Measurements from ENCODE around the gene FNDC11. TPM values are rescaled to one million over a fixed set of nuclear protein-coding genes. Genes with fewer than 3 reads are reported as not detected.
"Not testable (repeated sequence)": the region's sequence is repeated elsewhere in the genome, so short reads cannot be mapped to it uniquely, and the experiment has no call there.

The FNDC11 gene
- total RNA-seq, 1 donor from 2014 or later, result 0.75 TPM

DNA sequence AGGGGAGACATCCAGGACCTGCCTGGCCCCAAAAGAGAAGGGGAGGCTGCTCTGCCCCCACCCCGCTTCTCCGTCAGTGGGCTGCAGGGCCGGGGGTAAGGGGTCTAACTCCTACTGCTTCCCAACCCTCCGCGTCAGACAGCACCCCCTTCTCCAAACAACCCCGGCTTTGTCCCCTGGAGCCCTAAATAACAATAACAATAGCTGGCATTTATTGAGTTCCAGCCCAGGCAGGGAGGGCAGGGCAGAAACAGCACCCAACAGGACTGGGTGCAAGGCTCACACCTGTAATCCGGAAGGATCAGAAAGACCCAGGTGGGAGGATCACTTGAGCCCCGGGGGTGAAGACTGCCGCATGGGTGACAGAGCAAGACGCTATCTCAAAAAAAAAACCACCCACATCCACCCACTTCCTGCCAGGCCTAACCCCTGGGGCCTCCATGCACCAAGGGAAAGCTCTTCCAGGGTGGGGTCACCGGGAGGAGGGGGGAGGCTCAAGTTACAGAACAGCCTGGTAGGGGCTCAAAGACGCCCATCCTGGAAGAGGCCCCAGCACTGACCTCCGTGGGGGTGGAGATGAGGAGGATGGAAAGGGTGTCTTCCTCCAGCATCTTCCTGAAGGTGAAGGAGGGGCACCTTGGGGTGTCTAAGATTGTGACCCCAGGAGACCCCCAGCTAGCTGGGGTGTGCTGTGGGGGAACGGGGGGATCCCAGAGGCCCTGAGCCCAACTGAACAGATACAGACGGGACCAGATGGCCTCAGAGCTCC, 1.3 kb upstream of the FNDC11 start:
- DNase-seq (ENCODE audit: low read depth), result no peak

DNA sequence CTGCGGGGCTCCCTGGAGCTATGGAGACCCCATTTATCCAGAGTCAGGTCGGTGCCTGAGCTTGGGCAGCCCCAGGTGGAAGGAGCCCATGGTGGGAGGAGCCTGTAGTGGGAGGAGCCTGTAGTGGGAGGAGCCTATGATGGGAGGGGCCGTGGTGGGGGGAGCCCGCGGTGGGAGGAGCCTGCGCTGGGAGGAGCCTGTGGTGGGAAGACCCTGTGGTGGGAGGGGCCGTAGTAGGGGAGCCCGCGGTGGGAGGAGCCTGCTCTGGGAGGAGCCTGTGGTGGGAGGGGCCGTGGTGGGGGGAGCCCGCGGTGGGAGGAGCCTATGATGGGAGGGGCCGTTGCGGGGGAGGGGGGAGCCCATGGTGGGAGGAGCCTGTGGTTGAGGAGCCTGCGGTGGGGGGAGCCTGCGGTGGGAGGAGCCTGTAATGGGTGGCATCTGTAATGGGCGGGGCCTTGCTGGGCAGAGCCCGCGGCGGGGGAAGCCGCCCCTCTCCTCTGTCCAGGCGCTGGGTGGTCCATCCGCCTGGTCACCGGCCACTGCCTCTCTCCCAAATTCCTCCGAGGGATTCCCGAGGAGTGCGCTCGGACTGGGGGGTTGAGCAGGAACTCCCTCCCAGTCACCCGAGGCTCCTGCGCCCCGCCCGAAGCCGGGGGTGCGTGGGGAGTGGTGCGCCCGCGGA, 567 bp upstream of the FNDC11 start:
- DNase-seq (ENCODE audit: low read depth), result peak; percentile 57

DNA sequence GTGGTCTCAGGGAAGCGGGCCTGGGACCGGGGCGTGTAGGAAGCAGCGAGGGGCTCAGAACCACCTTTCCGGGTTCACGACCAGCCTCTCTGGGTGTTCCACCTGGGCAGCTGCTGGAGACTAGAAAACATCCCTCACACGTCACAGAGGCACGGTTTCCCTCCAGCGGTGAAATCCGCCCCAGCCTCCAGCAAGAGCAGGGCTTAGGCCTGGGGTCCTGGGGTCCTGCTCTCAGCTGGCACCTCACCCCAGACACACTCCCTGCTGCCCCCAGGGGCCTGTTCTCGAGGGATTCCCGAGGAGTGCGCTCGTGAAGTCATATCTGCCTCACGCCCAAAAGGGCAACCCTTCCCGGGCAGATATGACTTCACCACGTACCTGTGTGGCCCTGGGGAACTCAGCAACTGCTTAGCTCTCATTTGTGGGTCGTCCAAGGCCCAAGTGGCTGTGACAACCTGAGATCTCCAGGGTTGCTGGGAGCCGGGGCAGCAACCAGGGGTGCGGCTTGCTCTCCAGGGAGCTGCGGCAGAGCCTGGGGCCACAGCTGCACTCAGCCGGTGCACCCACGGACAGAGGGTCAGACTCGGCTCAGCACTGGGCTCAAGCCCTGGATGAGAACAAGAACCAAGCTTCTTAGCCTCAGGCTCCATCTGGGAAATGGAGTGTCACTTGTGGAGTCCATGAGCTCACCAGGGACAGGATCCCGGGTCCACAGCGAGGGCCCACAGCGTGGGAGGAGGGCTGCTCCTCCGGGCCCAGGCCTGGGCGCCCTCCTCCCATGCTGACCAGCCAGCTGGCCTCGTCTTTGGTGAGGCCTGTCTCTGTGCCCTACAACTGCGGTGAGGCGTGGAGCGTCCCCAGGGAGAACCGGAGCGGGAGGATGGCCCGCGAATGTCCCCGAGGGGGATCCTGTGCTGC, 661 bp downstream of the FNDC11 start:
- DNase-seq (ENCODE audit: low read depth), result no peak

DNA sequence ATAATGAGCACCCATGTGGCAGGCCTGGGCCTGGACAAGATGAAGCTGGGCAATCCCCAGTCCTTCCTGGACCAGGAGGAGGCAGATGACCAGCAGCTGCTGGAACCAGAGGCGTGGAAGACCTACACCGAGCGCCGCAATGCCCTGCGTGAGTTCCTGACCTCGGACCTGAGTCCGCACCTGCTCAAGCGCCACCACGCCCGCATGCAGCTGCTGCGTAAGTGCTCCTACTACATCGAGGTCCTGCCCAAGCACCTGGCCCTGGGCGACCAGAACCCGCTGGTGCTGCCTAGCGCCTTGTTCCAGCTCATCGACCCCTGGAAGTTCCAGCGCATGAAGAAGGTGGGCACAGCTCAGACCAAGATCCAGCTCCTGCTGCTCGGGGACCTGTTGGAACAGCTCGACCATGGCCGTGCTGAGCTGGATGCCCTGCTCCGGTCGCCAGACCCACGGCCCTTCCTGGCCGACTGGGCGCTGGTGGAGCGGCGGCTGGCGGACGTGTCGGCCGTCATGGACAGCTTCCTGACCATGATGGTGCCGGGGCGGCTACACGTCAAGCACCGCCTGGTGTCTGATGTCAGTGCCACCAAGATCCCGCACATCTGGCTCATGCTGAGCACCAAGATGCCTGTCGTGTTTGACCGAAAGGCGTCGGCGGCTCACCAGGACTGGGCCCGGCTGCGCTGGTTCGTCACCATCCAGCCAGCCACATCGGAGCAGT, 1.9 kb downstream of the FNDC11 start:
- no peak for DNase-seq (ENCODE audit: low read depth)

DNA sequence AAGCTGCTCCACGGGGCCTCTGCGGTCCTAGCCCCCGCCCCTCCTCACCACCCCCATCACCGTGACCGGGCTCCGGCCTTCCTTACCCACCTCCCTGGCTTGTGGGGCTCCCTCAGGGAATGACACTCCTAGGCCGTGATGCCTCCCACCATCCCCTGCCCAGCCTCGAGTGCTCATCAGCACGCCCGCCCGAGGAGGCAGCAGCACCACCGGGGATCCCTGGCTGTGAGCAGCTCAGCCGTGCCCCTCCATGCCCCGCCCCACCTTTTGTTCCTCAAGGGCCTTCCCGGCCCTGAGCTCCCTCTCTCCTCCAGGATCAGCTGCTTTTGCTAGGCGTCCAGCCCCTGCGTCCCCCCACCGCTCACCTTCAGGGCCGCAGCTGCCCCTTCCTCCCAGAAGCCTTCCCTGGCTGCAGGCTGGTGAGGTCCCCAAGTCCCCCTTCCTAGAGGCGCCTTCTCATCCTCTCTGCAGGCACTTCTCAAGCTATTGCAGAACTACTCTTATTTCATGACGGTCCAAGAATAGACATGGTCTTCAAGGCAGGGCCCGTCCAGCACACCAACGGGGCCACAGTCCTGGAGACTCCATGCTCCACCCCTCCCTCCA, 3.0 kb downstream of the FNDC11 start:
- no peak for DNase-seq (ENCODE audit: low read depth)

DNA sequence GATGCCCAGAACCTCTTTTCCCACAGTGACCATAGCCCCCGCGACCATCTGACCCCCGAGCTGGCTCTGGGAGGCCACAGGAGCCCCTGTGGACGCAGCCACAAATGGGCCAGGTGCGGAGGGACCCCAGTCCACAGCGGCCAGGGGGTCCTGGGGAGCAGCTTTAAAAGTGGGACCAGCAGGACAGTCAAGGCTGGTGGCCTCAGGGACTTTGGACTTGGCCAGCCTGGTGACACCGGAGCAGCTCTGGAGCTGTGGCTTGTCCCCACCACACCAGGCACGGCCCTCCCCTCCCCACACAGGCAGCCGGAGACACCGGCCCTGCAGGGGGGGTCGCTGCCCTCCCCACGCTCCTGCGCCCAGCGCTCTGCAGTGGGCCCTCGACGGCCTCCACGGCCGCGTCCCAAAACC, 3.5 kb downstream of the FNDC11 start:
- no peak for DNase-seq (ENCODE audit: low read depth)

DNA sequence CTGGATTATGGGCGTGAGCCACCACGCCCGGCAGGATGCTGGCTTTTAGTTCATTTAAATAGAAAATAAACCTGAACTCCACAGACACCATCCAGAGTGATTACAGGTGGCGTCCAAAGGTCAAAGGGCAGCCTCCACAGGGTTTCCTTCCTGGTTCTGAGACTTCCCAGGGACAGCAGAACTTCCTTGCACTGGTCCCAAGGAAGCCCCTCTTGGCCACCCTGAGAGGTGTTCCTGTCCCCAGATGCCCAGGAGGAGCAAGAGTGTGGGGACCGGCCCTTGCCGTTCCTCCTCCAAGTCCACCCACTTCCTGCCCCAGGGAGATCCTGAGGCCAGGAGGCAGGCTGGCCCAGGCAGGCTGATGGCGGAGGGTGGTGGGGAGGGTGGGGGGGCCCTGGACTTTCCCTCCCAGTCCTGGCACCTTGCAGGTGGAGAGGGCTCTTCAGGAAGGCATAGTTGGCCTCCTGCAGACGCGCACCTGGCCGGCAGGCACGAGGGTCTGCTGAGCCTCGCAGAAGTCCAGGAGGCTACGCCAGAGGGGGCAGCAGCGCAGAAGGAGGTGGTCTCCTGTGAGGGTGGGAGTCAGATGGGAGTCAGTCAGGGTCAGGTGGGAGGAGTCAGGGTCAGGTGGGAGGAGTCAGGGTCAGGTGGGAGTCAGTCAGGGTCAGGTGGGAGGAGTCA, 5.0 kb downstream of the FNDC11 start:
- DNase-seq (ENCODE audit: low read depth), result no peak

DNA sequence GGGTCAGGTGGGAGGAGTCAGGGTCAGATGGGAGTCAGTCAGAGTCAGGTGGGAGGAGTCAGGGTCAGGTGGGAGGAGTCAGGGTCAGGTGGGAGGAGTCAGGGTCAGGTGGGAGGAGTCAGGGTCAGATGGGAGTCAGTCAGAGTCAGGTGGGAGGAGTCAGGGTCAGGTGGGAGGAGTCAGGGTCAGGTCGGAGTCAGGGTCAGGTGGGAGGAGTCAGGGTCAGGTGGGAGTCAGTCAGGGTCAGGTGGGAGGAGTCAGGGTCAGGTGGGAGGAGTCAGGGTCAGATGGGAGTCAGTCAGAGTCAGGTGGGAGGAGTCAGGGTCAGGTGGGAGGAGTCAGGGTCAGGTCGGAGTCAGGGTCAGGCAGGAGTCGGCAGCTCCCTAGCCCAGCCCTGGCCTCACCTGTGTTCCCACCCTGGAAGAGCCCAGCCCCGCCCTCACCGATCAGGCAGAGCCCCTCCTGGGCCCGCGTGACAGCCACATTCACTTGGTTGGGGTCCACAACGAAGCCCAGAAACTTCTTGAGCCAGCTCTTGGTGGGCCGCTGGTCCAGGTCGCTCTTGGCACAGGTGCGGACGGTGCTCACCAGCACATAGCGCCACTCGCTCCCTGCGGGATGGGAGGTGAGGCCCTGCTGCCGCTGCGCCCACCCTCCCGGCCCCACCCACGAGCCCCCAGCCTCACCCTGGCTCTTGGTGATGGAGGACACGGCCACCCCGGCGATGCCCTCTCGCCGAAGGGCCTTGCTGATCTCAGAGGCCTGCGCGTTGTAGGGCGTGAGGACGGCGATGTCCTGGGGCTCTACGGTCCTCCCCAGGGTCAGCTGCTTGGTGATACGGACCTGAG, 5.8 kb downstream of the FNDC11 start:
- DNase-seq (ENCODE audit: low read depth), result not testable (repeated sequence)

DNA sequence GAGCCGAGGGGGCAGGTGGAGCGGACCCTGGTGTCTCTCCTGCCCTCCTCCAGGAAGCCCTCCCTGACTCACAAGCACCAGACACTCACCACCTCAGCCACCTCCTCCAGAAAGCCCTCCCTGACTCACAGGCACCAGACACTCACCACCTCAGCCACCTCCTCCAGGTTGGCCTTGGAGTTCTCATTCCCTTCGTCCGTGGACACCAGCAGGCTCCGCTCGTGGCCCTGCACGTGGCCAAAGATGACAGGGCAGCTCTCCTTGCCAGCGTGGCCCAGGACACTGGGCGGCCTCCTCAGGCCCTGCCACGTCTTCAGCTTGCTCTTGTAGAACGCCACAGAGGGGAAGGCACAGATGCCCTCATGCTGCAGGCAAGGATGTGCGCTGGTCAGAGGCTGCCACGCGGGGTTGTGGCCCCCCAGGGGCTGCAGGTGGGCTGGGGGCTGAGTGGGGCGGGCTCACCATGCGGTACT, 6.4 kb downstream of the FNDC11 start:
- no peak for DNase-seq (ENCODE audit: low read depth)

DNA sequence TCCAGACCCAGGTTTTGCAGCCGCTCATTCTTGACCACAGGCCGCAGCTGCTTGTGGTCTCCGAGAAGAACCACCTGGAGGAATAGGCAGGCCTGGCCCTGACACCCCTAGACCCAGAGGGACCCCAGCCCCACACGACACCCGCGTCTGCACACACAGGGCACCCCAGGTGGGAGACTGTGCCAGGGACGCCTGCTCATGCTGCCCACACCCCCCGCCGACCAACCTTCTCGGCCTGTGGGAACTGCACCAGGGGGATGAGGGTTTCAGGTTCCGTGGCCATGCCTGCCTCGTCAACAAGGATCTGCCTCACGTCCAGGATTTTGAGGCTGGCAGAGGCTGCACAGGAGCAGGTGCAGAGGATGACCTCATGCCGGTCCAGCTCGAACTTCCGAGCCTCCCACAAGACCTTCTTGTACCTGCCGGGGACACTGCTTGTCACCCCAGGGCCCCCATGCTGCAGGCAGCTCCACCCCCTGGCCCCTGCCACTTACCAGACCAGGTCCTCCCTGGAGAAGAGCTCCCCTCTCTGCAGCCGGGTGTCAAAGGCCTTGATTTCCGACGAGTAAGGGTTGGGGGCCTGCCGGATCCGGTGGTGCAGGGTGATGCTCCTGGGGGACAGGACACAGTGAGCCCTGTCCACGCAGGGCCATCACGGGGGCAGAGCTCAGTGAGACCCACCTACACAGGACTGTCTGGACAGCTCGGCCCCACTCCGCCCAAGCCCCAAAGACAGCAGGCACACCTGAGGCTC, 7.1 kb downstream of the FNDC11 start:
- DNase-seq (ENCODE audit: low read depth), result no peak

DNA sequence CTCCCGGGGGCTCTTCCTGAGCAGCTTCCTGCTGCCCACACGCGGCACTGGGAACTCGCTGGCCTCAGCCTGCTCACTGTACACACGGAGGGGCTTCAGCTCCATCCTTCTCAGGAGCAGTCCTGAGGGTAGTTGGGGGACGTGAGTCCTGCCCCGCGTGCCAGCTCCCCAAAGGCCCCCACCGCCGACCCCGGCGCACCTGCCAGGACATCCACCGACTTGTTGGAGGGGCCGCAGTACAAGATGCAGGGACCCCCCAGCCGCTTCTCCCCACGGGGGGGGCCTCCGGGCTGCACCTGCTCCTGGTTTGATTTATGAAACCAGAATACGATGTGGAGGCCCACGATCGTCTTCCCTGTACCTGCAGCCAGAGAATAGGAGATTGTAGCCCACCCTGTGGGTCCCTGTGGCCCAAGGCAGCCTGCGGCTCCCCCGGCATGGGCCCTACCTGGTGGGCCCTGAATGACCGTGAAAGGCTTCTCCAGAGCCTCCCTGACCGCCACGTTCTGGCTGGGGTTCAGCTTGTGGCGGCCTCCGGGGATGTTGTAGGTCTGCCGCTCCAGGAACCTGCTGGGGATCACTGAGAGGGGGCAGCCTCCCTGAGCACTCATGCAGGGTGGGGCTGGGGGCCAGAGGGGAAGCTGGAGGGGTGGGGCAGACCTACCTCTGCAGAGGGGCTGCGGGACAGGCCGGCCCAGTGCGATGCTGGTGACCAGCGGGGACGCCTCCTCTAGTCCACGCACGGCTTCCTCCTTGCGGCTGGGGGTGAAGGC, 7.9 kb downstream of the FNDC11 start:
- no peak for DNase-seq (ENCODE audit: low read depth)

DNA sequence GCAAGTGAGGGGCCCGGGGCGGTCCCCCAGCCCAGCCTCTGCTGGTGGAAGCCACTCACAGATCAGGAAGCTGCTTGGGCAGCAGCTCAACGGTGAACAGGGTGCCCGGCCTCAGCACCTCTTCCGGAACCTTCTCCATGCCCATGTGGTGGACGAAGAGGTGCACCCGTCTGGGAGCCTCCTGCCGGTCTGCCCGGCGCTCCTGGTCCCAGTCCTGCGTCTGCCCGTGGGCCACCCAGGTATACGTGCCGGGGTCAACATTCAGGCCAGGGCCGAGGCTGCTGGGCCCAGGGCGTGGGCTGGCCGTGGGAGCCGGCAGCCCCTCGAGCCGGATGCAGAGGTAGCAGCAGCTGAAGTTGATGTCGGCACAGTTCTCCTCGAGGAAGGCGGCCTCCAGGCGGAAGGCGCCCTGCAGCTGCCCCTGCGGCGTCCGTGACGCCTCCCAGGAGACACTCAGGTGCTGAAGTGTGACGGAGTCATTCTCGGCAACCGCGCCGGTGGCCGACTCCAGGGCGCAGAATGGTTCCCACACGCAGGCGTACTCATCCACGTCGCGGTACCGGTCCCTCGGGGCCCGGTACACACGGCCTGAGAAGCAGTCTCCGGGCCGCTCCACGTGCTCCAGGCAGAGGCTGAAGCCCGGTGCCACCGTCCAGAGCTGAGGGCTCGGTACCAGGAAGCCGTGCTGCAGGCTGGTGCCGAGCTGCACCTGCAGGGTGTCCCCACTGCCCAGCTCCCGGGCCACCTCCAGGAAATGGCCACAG, 8.7 kb downstream of the FNDC11 start:
- no peak for DNase-seq (ENCODE audit: low read depth)

DNA sequence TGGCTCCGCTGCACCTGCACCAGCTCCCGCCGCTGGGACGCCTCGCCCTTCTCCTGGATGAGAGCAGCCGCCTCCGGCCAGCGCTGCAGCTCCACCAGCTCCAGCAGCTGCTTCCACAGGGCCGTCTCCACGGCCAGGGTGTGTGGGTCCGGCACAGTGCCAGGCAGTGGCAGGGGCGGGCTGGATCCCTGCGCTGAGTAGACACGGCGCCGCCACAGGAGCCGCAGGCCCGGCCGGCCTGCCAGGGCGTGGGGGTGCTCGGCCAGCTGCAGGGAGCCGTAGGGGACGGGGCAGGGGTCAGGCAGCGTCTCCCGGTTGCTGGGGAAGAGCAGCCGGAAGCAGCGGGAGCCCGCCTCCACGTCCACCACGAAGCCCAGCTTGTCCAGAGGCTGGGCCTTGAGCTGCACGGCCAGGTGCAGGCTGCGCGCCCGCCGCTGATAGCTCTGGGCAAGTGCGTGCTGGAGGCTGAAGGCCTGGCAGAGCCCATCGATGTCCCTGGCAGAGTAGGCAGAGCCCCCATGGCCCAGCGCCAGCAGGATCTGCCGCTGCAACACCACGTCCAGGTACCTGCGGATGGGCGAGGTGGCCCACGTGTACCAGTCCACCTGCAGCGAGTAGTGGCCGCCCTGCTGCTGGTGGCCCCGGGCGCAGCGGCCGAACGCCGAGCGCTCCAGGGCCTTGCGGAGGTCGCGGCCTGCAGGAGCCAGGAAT, 9.4 kb downstream of the FNDC11 start:
- DNase-seq (ENCODE audit: low read depth), result no peak

DNA sequence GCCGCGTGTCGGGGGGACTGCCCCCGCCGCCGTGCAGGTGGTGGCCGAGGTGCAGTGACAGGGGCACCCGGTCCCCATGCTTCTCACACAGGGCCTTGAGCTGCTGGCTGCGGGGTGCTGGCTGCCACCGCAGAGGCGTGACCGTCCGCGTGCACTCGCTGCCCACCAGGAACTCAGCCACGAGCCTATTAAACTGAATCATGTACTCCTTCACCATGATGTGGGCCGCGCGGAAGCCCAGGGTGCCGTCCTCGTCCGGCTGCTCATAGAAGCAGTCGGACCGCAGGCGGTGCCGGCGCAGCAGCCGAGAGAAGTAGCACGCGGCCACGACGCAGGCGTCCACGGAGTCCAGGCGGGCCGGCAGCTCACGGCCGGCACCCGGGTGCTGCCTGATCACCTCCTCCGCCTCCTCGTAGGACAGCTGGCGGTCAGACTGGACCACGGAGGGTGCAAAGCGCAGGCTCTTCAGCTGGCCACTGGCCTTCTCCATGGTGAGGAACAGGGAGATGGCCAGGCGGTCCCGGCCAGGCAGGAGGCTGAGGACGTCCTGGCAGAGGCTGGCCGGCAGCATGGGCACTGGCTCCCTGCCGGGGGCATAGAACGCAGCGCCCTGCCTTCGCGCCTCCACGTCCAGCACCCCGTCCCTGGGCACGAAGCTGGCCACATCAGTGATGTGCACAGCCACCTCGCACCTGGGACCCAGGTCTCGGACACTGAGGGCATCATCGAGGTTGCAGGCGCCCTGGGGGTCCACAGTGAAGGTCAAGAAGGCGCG, 10.3 kb downstream of the FNDC11 start:
- DNase-seq (ENCODE audit: low read depth), result no peak

DNA sequence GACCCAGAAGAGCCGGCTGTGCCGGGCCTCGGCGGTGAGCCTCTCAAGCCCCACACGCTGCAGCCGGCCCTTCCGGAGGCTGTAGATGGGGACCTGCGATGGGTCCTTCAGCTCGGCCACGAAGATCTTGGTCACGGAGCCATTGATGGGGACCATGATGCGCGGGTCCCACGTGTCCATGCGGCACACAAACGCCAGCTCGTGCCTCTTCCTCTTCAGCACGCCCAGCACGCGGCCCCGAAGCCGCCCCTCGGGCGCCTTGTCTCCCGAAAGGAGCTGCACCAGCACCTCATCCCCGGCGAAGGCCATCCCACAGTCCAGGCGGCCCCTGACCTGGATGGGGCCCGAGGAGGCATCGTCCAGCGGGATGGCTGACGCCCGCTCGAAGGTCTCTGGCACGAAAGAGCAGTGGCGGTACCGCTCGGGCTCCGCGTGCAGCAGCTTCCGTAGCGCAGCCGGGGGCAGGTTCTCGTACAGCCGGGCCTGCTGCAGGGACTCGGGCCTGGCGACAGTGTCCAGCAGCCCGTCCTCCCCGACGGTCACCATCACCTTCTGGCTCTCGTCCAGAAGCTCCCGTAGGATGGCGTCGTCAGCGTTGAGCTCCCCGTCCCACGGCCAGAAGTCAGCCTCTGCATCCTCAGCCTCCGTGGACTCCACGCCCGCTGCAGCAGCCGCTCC, 11.2 kb downstream of the FNDC11 start:
- DNase-seq (ENCODE audit: low read depth), result no peak

Data from myocyte (in vitro differentiated cells).